Heart right ventricle (tissue), 16 donors: ENCODE measurements around the gene MYO7B. TPM values are rescaled to one million over a fixed set of nuclear protein-coding genes. Genes with fewer than 3 reads are reported as not detected.

Experiments used
- ATAC-seq, 8 donors: fragments of 200-7000 bp; cut with Tn5 transposase; one replicate each; pipeline ENCODE4 v1.9.1; 2020; ENCODE audit warnings: mild to moderate bottlenecking in 8 of 8, moderate library complexity in 8 of 8, moderate number of reproducible peaks in 1 of 8
- DNase-seq, 2 donors: peaks; one replicate each; pipeline ENCODE4 v3.0.0-alpha.2; 2020
- H3K27ac ChIP-seq, 10 donors: fragments of 200-600 bp; sonication (generic) in 2 of 10; one replicate each; pipeline versions ENCODE4 v1.5.0 to v1.8.0; 2020 to 2022; ENCODE audit warnings: mild to moderate bottlenecking in 3 of 10
- H3K27me3 ChIP-seq, 7 donors: fragments of 200-600 bp; one replicate each; pipeline ENCODE4 v1.8.0; 2021 to 2022; ENCODE audit warnings: mild to moderate bottlenecking in 2 of 7
- H3K36me3 ChIP-seq, 9 donors: fragments of 200-600 bp; sonication (generic) in 1 of 9; one replicate each; pipeline versions ENCODE4 v1.5.0 to v1.8.0; 2020 to 2022; ENCODE audit warnings: mild to moderate bottlenecking in 2 of 9
- H3K4me1 ChIP-seq, 9 donors: fragments of 200-600 bp; sonication (generic) in 1 of 9; one replicate each; pipeline versions ENCODE4 v1.5.0 to v1.8.0; 2020 to 2022; ENCODE audit warnings: mild to moderate bottlenecking in 4 of 9
- H3K4me3 ChIP-seq, 10 donors: fragments of 200-600 bp; sonication (generic) in 2 of 10; one replicate each; pipeline versions ENCODE4 v1.5.0 to v1.8.0; 2020 to 2022; ENCODE audit warnings: mild to moderate bottlenecking in 7 of 10, moderate library complexity in 2 of 10
- H3K9me3 ChIP-seq, 11 donors: fragments of 200-600 bp in 10 of 11; sonication (generic) in 2 of 11; one replicate each; pipeline versions ENCODE4 v1.5.0 to v1.8.0; 2013 to 2022; ENCODE audit warnings: mild to moderate bottlenecking in 2 of 11, control low read depth in 1 of 11, moderate library complexity in 1 of 11
- WGBS, 2 donors: extraction: QIAGEN DNeasy Blood & Tissue Kit; methylation state at CpG; one replicate each; pipeline ENCODE4 v1.1.7; 2013; ENCODE audit warnings: inconsistent platforms in 1 of 2; 5-methylcytosine and 5-hydroxymethylcytosine counted together
- intact Hi-C, 10 donors: fragments of 100-400 bp; cut with DNase I; formaldehyde crosslinking; loops; one replicate each; pipeline versions ENCODE4 v1.11.1 to v1.14.2; 2022
- polyA plus RNA-seq, 2 donors: library from polyadenylated mRNA; stranded (reverse); fragments of 200-250 nt; gene quantifications; one replicate each; pipeline ENCODE4 v1.2.3, GENCODE V29; 2013
- total RNA-seq, 10 donors: library from RNA; stranded (reverse); fragmentation: NEBNext Ultra II Directional in 3 of 10; extraction: Animal tissue kit (Norgen Biotek cat#: 25700) in 3 of 10; gene quantifications; one replicate each; pipeline versions ENCODE4 v1.2.1 to v1.2.4, GENCODE V29; 2021 to 2023
- TF ChIP-seq, protein P1 (sequence below), 9 donors: fragments of 200-600 bp; sonication (generic) in 2 of 9; IDR thresholded peaks; one replicate each; pipeline versions ENCODE4 v1.5.0 to v1.8.0; 2021 to 2022; ENCODE audit warnings: antibody characterized with exemption in 9 of 9, mild to moderate bottlenecking in 5 of 9, moderate library complexity in 1 of 9
- donor health status: Arrhythmogenic right ventricular cardiomyopathy.
- donor health status: ischemic (EF 13 %, LVEDD 7.1; RV severe dilation, severe dysfunction).
- donor health status: healthy with polysubstance abuse.
- donor health status: DM: no; HTN: yes; CAD: no.
- donor health status: DM: no; HTN: no; CAD: no.
- donor health status: ischemic (EF 25% LVEDD 6.9; RV normal size, moderate dysfunction).
- donor health status: ischemic (EF 25% LVEDD 5.7; RV mildly dilated, moderate dysfunction).
- donor health status: healthy.
- donor health status: DM: yes; HTN: yes; CAD: no.
- donor health status: Ischemic cardiomyopathy.
- donor health status: ischemic (EF 35%, LVEDD 5.7; RV mildly dilated, moderate dysfunction).
- donor health status: nonischemic (EF 11% LVEDD 7.7; RV severe dilation, severe dysfunction).
- donor health status: DM: yes; HTN: yes; CAD: no.
- donor health status: PGD.
- donor health status: ischemic (EF 29% LVEDD 5.4; RV normal size, mild dysfunction).
- donor health status: nonischemic (EF 23%, LVEDD 6.1; RV moderate dilation, normal function).

The MYO7B gene
- total and polyA plus RNA-seq, 12 donors, result 0.42 to 2.3 (median 0.90) TPM

DNA sequence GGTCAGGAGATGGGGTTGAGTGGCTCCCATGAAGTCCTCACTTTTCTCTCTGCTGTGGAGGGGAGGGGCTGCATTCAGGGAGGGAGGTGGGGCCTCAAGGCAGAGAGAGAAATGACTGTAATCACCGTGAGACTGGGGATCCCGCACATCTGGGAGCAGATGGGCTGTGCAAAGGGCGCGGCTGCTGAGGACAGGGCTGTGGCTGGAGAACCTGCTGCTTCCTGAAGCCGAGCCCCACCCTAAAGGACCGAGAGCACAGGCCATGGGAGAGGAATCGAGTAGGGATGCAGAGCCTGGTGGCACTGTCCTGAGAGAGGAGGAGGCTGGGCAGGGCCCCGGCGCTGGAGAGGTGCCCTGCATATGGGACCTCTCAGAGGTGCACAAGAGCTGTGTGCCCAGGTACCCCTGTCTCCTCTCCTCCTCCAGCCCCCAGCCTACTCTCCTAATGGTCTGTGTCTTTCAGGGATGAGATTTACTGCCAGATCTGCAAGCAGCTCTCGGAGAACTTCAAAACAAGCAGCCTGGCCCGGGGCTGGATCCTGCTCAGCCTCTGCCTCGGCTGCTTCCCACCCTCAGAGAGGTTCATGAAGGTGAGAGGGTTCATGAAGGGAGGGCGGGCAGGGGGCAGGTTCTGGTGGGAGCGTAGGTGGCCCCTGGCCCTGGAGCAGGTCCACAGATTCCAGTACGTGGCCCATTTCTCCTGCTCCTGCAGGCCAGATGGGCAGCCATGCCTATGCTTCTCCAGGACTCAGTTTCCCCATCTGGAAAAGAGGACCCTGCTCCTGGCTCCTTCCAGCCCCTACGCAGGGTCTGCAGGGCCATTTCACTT lies 84.6 kb downstream of the MYO7B start:
- H3K27me3 ChIP-seq, result peaks cover 0 to 9% (median 0%) of the 10 kb centered on the region in 7 donors
- intact Hi-C loops, result no loop called here
- TF ChIP-seq, protein P1, sequence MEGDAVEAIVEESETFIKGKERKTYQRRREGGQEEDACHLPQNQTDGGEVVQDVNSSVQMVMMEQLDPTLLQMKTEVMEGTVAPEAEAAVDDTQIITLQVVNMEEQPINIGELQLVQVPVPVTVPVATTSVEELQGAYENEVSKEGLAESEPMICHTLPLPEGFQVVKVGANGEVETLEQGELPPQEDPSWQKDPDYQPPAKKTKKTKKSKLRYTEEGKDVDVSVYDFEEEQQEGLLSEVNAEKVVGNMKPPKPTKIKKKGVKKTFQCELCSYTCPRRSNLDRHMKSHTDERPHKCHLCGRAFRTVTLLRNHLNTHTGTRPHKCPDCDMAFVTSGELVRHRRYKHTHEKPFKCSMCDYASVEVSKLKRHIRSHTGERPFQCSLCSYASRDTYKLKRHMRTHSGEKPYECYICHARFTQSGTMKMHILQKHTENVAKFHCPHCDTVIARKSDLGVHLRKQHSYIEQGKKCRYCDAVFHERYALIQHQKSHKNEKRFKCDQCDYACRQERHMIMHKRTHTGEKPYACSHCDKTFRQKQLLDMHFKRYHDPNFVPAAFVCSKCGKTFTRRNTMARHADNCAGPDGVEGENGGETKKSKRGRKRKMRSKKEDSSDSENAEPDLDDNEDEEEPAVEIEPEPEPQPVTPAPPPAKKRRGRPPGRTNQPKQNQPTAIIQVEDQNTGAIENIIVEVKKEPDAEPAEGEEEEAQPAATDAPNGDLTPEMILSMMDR (IDR thresholded peaks at IDR 0.05), result no peak
- WGBS, 2 donors, result 80 to 86% methylated on average over 16 of the region's 16 CpGs
- no peaks in the 10 kb centered on the region for H3K4me1 ChIP-seq
- H3K4me3 ChIP-seq, result no peak overlapping the region
- ATAC-seq (no peak), DNase-seq (peak in 1 of 2 donors; percentile 1)
- no peak overlapping the region for H3K27ac ChIP-seq
- H3K9me3 ChIP-seq, result no peaks in the 10 kb centered on the region
- no peaks in the 10 kb centered on the region for H3K36me3 ChIP-seq

DNA sequence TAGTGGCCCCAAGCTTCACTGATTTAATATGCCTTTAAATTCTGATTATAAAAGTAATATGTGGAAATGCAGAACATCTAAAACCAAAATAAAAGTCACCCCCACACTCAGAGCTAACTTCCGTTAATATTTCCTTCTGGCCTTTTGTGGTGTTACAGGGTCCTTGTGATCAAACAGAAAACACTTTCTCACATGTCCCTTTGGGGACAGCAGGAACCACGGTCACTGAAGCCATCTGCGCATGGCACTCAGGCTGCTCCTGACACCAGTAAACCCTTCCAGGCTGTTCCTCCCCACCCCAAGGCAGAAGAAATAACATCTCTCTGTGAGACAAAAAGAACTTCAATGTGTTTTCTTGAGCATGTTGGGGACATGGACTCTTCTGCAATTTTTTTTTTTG lies 85.4 kb downstream of the MYO7B start:
- Histone ChIP-seq H3K36me3 (no peaks in the 10 kb centered on the region), H3K27me3 (peaks cover 0 to 16% (median 0%) of the 10 kb centered on the region in 7 donors), H3K4me1 (no peaks in the 10 kb centered on the region), H3K4me3 (no peak overlapping the region), H3K27ac (no peak overlapping the region), H3K9me3 (no peaks in the 10 kb centered on the region)
- DNase-seq (no peak), ATAC-seq (no peak)
- intact Hi-C loops, result no loop called here
- TF ChIP-seq, protein P1 (IDR thresholded peaks at IDR 0.05), result no peak
- WGBS, 2 donors, result 66 to 75% methylated on average over 3 of the region's 3 CpGs

DNA sequence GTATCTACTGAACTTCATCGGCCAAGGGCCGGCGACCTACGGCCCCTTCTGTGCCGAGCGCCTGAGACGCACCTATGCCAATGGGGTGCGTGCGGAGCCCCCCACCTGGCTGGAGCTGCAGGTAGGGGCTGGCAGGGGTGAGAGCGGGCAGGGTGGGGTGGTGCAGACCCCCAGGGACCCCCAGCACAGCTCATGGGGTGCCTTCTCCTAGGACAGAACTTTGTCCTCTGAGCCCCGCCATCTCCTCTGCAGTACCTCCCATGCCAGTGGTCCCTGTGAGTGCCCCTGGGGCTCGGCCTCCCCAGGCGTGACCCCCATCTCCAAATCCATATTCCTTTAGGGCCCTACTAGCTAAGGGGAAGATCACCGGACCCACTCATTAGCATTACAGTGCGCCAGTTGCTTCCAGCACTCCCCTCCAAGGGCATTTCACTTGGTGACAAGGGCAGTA lies 86.5 kb downstream of the MYO7B start:
- DNase-seq, result no peak
- Histone ChIP-seq H3K4me3 (no peak overlapping the region), H3K36me3 (no peaks in the 10 kb centered on the region), H3K4me1 (no peaks in the 10 kb centered on the region), H3K9me3 (no peaks in the 10 kb centered on the region), H3K27ac (no peak overlapping the region), H3K27me3 (peaks cover 0 to 21% (median 0%) of the 10 kb centered on the region in 7 donors)
- intact Hi-C loops, result no loop called here
- no peak for ATAC-seq
- WGBS, 2 donors, result 96 to 97% methylated on average over 15 of the region's 15 CpGs
- TF ChIP-seq, protein P1 (IDR thresholded peaks at IDR 0.05), result no peak

DNA sequence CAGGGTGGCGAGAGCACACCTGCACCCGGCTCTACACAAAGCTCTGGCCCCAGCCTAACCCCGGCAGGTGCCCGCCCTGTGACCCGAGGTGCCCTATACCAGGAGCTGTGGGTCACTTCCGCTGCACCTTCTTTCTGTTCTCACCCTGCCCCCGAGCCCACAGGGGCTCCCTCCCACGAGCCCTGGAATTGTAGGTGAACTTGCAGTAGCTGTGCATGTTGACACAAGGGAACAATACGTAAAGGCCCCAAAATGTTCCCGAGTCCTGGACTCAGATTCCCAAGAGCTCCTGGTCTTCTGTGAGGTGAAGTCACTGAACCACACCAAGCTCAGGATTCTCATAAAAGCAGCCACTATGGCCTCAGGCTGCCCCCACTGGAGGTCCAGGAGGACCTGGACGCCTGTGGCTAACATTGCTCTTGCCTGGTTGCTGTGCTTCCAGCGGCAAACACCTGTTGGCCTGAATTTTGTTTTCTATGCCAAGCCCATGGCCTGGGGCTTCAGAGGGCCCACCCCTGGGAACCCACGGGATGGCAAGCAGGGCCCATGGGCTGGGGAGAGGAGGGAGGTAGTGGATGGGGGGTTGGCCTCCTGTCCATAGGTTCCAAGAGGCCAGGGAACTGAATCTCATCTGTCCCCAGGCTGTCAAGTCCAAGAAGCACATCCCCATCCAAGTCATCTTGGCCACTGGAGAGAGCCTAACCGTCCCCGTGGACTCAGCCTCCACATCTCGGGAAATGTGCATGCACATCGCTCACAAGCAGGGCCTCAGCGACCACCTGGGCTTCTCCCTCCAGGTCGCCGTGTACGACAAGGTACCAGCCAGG lies 87.3 kb downstream of the MYO7B start:
- no peaks in the 10 kb centered on the region for H3K9me3 ChIP-seq
- H3K36me3 ChIP-seq, result no peaks in the 10 kb centered on the region
- DNase-seq (no peak), ATAC-seq (no peak)
- intact Hi-C loops, result no loop called here
- no peak overlapping the region for H3K27ac ChIP-seq
- H3K27me3 ChIP-seq, result peaks cover 0 to 21% (median 0%) of the 10 kb centered on the region in 7 donors
- H3K4me3 ChIP-seq, result no peak overlapping the region
- TF ChIP-seq, protein P1 (IDR thresholded peaks at IDR 0.05), result no peak
- WGBS, 2 donors, result 91 to 94% methylated on average over 21 of the region's 21 CpGs
- peaks cover 0 to under 1% (median 0%) of the 10 kb centered on the region in 9 donors for H3K4me1 ChIP-seq
